Lower leg skin (tissue), 4 donors: ENCODE data around the gene OSBPL7. TPM values are rescaled to one million over a fixed set of nuclear protein-coding genes. Genes with fewer than 3 reads are reported as not detected.

Experiments used
- DNase-seq, 2 donors: peaks; one replicate each; pipeline ENCODE4 v3.0.0-alpha.2; 2019; ENCODE audit warnings: low spot score in 2 of 2
- H3K4me3 ChIP-seq: fragments of 200-600 bp; sonication (generic); 2 replicates; pipeline ENCODE4 v1.5.1; 2017; ENCODE audit warnings: mild to moderate bottlenecking, low read depth; ENCODE audit not compliant: poor library complexity, severe bottlenecking
- POLR2A ChIP-seq, 2 donors: fragments of 450-650 bp; IDR thresholded peaks; one replicate each; pipeline ENCODE4 v1.6.1; 2016 to 2017; ENCODE audit warnings: antibody characterized with exemption in 2 of 2, mild to moderate bottlenecking in 1 of 2, moderate library complexity in 1 of 2
- WGBS, 2 donors: methylation state at CpG; one replicate each; pipeline ENCODE4 v1.1.5; 2018; 5-methylcytosine and 5-hydroxymethylcytosine counted together
- intact Hi-C: fragments of 100-400 bp; cut with DNase I; formaldehyde crosslinking; loops from one replicate; pipeline ENCODE4 v1.15.0; 2023; ENCODE audit warnings: low total_unique reads
- total RNA-seq, 4 donors: library from RNA; depleted of rRNA; stranded (reverse); fragments of >200 nt; gene quantifications; one replicate each; pipeline ENCODE4 v1.1.0, GENCODE V29; 2016
- TF ChIP-seq, protein P1 (sequence below), 3 donors: fragments of 450-650 bp; IDR thresholded peaks; one replicate each; pipeline ENCODE4 v1.5.1; 2016; ENCODE audit warnings: antibody characterized with exemption in 3 of 3, mild to moderate bottlenecking in 3 of 3, moderate library complexity in 2 of 3

OSBPL7 gene
- total RNA-seq, 4 donors from 2014 or later, result 1.1 to 8.4 (median 1.8) TPM

DNA sequence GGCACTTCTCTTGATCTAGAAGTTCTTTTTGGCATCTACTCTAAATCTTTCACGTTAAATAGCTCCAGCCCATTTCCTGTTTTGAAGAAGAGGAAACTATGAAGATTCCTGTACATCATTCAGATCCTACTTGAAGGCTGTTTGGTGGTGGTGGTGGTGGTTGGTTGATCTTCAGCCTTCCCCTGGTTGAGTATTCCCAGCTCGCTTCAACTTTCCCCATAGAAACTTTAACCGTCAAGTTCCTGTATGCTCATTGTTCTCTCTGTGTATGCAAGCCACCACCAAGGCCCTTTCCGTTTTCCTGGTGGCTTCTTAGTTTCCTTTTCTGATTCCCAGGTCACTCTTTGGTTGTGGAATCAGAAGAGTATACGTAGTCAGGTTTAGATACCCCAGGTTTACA lies 13.2 kb upstream of the OSBPL7 start:
- intact Hi-C loops, result no loop called here
- WGBS, 2 donors, result 57 to 70% methylated on average over 5 of the region's 5 CpGs
- no peak overlapping the region for H3K4me3 ChIP-seq
- no peak for TF ChIP-seq POLR2A (IDR thresholded peaks at IDR 0.05)
- TF ChIP-seq, protein P1, sequence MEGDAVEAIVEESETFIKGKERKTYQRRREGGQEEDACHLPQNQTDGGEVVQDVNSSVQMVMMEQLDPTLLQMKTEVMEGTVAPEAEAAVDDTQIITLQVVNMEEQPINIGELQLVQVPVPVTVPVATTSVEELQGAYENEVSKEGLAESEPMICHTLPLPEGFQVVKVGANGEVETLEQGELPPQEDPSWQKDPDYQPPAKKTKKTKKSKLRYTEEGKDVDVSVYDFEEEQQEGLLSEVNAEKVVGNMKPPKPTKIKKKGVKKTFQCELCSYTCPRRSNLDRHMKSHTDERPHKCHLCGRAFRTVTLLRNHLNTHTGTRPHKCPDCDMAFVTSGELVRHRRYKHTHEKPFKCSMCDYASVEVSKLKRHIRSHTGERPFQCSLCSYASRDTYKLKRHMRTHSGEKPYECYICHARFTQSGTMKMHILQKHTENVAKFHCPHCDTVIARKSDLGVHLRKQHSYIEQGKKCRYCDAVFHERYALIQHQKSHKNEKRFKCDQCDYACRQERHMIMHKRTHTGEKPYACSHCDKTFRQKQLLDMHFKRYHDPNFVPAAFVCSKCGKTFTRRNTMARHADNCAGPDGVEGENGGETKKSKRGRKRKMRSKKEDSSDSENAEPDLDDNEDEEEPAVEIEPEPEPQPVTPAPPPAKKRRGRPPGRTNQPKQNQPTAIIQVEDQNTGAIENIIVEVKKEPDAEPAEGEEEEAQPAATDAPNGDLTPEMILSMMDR (IDR thresholded peaks at IDR 0.05), result no peak
- no peak for DNase-seq

DNA sequence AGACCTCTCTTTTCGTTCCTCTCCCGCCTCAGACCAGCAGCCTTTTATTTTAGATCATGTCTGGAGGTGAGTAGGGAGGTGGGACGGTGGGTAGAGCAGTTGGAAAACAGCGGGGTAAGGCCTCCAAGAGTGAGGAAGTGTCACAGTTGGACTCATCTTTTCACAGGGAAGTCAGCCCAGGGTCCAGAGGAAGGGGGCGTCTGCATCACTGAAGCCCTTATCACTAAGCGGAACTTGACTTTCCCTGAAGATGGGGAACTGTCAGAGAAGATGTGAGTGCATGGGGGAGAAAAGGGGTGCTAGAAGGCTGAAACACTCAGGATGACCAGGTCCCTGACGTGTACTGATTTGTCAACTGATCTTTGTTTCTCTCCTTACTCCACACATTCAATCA lies 10.3 kb upstream of the OSBPL7 start:
- TF ChIP-seq, protein P1 (IDR thresholded peaks at IDR 0.05), result no peak
- no peak for TF ChIP-seq POLR2A (IDR thresholded peaks at IDR 0.05)
- H3K4me3 ChIP-seq, result peak overlapping the region; percentile 16
- DNase-seq, result no peak
- intact Hi-C loops, result no loop called here
- 12 to 20% methylated on average over 7 of the region's 7 CpGs for WGBS, 2 donors

DNA sequence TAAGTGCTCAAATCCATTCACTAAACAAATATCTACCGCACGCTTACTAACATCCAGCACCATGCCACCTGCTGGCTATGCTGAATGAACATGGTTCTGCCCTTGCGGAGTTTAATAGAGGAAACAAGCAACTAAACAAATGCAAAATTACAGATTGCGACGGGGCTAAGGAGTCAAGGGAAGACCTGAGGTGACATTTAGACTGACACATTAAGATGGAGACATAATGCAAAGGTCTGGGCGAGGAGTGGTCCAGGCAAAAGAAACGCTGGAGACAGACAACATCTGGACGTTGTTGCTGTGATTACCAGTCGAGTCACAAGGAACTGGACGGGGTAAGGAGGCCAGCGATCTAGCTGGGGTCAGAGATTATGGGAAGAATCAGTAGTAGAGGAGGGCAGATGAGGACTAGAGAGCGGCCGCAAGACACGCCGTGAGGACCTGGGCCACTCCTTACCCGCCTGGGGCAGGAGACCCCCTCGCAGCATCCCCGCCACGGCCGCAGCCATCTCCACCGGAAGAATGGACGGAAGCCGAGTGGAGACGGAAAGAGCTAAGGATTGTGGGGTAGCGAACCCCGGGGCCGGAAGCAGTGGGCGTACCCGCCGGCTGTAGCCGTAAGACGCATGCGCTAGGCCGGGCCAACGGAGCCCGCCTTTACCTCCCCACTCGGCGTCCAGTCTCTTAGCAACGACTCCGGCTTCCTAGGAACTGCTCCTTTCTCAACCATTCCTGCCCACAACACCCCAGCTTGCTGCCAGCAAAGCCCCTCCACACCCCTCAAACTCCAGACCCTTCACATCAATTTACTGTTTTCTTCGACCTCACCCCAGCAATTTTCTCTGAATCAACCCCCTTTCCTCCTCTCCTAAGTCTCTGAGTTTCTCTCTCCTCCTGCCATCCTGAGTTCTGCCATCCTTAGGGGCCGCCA lies 9.7 kb upstream of the OSBPL7 start, which contains the start of the genes LRRC46 and MRPL10:
LRRC46 (plus strand) TSS at position 668 of the 931 bp plus-strand sequence. CDS start 320 bp downstream, outside the sequence.
MRPL10 (minus strand) TSS at position 539 of the 931 bp plus-strand sequence; CDS start at position 509, 30 bp downstream.
- WGBS, 2 donors, result 0 to 1% methylated on average over 34 to 39 of the region's 42 CpGs
- peak; percentile 86 to 98 for DNase-seq
- H3K4me3 ChIP-seq, result peak within 1 kb of the TSS; percentile 55
- intact Hi-C loops, result no loop called here
- peak in 1 of 2 donors; percentile 51 for TF ChIP-seq POLR2A (IDR thresholded peaks at IDR 0.05)
- TF ChIP-seq, protein P1 (IDR thresholded peaks at IDR 0.05), result no peak

DNA sequence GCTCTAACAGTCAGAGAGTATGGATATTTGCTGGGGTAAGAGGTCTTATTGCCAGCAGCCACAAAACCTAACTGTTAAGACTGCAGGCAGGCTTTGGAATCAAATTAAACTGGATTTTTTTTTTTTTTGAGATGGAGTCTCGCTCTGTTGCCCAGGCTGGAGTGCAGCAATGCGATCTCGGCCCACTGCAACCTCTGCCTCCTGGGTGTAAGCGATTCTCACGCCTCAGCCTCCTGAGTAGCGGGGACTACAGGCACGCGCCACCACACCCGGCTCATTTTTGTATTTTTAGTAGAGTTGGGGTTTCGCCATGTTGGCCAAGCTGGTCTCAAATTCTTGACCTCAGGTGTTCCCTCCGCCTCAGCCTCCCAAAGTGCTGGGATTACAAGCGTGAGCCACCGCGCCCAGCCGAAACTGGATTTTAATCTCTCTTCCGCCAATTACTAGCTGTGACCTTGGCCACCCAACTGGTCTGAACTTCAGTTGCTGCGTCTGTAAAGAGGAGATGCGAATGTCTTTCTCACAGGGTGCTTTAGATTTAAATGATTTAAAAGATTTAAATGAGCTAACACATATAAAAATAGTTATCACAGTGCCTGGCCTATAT lies 8.9 kb upstream of the OSBPL7 start:
- TF ChIP-seq POLR2A (IDR thresholded peaks at IDR 0.05), result no peak
- TF ChIP-seq, protein P1 (IDR thresholded peaks at IDR 0.05), result no peak
- peak overlapping the region; percentile 55 for H3K4me3 ChIP-seq
- no peak for DNase-seq
- intact Hi-C loops, result no loop called here
- 74 to 76% methylated on average over 18 of the region's 18 CpGs for WGBS, 2 donors

DNA sequence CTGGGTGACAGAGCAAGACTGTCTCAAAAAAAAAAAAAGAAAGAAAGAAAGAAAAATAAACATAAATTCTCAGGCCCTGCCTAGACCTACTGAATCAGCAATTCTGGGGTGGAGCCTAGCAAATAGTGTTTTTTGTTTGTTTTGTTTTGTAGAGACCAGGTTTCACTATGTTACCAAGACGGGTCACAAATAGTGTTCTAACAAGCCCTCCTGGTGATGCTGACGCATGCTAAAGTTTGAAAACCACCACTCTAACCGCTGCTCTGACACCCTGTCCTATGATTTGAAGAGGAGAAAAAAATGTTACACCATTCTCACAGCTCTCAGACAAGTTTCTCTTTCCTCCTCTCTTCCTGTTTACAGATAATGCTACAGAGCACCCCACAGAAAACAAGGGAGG lies 8.3 kb upstream of the OSBPL7 start:
- H3K4me3 ChIP-seq, result no peak overlapping the region
- WGBS, 2 donors, result 74 to 80% methylated on average over 3 of the region's 3 CpGs
- intact Hi-C loops, result no loop called here
- TF ChIP-seq, protein P1 (IDR thresholded peaks at IDR 0.05), result no peak
- no peak for TF ChIP-seq POLR2A (IDR thresholded peaks at IDR 0.05)
- no peak for DNase-seq
